HG03135 (cell line): ENCODE results near the gene OR52B2.
"Not testable (repeated sequence)": the region's sequence is repeated elsewhere in the genome, so short reads cannot be mapped to it uniquely, and the experiment has no call there.

Experiments used
- ATAC-seq: cut with Tn5 transposase; IDR thresholded peaks from one replicate; pipeline ENCODE4 v1.9.1; 2021; ENCODE audit warnings: mild to moderate bottlenecking, moderate library complexity; ENCODE audit not compliant: unreplicated experiment

Gene OR52B2

DNA sequence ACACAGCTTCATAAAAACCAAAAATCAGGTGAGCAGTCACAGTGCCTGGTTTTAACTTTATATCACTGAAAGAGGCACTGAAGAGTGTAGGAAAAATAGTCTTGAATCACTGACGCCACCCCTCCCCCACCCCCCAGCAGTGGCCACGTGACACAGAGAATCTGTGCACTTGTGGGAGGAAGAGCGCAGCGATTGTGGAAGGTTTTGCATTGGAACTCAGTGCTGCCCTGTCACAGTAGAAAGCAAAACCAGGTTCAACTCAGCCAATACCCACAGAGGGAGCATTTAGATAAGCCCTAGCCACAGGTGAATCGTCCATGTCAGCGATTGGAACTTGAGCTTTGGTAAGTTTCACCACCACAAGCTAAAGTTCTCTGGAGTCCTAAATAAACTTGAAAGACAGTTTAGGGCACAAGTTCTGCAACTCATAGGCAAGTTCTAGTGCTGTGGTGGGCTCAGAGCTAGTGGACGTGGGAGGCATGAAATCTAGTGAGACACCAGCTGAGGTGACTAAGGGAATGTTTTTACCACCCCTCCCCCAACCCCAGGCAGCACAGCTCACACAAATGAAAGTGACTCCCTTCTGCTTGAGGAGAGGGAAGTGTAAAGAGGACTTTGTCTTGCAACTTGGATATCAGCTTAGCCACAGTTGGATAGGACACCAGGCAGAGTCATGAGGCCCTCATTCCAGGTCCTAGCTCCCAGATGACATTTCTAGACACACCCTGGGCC, 13.3 kb downstream of the OR52B2 start:
- no peak for ATAC-seq

DNA sequence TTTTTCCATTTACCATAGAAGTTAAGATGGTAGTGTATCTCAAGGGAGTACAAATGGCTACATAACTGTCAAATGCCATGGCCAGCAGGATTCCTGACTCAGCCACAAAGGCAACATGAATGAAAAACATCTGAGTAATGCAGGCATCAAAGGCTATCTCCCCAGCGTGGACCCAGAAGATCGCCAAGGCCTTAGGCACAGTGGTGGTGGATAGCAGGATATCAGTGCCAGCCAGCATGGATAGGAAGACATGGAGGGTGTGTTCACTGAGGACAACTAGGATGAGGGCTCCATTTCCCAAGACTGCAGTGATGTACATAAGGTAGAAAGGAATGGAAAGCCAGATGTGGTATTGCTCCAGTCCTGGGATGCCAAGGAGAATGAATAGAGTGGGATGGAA, 18.0 kb downstream of the OR52B2 start:
- ATAC-seq: no peak

DNA sequence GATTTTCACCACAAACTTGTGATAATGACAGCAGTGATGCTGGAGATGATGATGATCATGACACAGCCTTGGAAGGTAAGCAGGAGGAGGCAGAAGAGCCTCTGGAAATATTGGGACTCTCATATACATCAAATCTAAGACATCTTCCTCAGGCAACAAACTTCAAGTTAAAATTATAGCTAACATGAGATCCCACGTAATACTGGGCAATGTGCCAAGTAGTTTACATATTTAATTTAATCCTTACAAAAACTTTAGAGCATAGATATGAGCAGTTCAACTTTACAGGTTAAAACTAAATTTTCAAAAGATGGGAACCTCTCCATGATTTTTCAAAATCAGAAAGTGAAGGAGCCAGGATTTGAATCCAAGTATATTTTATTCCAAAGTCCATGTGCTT, 19.0 kb downstream of the OR52B2 start:
- no peak for ATAC-seq

DNA sequence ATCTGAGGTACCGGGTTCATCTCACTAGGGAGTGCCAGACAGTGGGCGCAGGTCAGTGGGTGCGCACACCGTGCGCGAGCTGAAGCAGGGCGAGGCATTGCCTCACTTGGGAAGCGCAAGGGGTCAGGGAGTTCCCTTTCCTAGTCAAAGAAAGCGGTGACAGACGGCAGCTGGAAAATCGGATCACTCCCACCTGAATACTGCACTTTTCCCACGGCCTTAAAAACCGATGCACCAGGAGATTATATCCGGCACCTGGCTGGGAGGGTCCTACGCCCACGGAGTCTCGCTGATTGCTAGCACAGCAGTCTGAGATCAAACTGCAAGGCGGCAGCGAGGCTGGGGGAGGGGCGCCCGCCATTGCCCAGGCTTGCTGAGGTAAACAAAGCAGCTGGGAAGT, 26.4 kb downstream of the OR52B2 start:
- ATAC-seq: not testable (repeated sequence)

DNA sequence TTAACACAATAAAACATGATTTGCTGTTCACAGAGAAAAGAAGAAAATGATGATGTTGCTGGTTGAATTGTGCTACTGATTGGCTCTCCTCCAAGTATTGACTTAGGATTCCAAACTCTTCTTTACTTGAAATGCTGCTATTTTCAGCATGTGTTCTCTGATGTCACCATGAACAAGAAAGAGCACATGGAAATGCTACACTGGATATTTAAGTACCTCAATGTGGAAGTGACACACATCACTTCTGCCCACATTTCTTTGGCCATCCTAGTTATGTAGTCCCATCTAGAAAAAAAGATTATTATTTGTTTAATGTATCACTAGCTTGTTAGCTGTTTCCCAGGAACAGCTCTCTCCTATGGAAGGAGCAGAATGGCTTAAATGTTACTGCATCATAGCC, 27.2 kb downstream of the OR52B2 start:
- no peak for ATAC-seq

DNA sequence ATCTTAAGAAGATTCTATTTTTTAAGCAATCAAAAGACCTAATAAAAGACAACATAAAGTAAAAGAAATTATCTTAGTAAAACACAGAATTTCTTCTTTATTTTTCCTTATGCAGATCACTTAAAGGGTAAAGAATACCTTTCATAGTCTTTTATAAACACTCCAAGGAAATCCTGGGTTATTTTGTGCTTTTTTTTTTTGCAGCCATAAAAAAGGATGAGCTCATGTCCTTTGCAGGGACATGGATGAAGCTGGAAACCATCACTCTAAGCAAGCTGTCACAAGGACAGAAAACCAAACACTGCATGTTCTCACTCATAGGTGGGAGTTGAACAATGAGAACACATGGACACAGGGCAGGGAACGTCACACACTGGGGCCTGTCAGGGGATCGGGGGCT, 34.2 kb downstream of the OR52B2 start:
- ATAC-seq: not testable (repeated sequence)

DNA sequence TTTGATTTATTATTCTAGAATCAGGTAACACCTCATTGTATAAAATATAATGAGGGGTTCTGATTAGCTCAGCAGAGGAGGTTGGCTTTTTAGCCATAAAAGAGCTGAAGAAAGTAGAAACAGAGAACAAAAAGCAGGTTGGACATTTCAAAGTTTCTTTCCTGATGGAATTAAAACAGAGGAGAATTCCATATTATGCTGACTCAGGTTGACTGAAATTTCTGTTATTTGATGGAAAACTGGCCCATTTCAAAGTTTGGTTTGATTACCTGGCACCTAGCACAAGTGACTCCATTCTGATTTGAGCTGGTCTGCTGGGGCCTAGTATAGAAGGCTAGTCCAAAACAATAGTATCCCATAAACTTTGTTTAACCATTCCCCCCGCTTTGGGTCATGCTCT, 37.7 kb downstream of the OR52B2 start:
- ATAC-seq: no peak

DNA sequence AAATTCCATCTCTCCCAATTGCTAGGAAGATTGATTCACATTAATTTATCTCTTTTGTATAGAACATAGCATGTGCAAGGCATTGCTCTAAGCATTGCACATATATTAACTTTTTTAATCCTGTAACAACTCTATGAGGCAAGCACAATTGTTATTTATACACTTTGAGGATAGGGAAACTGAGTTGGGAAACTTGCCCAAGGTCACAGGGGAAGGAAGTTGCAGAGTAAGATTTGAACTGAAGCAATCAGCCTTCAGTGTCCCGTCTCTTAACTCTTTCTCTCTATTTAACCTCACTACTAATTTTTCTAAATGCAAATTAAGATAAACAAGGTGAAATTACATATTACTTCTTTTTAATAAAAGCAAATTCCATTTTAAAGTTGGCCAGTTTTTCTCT, 40.5 kb downstream of the OR52B2 start:
- ATAC-seq: no peak

DNA sequence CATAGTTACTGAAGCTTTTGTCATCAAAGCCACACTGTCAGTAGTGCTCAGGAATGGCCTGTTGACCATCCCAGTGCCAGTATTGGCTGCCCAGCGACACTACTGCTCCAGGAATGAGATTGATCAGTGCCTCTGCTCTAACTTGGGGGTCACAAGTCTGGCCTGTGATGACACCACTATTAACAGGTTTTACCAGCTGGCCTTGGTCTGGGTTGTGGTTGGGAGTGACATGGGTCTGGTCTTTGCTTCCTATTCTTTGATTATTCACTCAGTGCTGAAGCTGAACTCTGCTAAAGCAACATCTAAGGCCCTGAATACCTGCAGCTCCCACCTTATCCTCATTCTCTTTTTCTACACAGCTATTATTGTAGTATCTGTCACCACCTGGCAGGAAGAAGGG, 41.1 kb downstream of the OR52B2 start:
- ATAC-seq: no peak

DNA sequence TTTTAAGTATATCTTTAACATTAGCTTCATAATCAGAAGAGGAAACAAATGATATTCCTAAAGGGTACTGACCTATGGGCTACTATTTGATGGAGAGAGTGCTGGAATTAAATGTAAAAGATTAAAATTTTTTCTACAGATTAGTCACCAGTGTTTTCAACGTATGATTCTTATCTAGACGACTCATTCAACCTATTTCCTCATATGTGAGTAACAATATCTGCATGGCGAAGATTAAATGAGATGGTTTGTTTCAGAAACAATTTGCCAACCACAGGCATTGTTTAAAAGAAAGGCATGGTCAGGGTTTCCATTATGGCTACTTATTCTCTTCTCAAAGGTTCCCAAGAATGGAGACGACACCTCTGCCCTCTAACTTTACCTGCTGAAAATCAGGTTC, 42.2 kb downstream of the OR52B2 start:
- ATAC-seq: no peak

DNA sequence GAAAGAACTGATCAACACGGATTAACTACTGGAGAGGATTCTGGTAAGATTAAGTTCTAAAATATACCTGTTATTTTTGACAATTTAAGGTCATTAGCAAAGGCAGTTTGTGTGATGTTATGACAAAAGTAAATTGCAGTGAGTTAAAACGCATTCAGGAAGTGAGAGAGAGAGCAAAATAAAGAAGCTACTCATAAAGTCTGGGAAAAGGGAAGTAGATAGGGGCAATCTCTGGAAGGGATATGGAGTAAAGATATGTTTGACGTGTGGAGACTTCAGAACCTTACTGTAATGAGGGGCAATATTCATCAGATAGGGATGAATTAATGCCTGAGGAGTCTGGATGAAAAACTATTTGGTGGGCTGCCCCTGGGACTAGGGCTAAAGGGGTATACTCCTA, 45.9 kb downstream of the OR52B2 start:
- ATAC-seq: no peak
